WTC11 (cell line): Measurements from ENCODE around the gene CSRNP3. TPM values are rescaled to one million over a fixed set of nuclear protein-coding genes. Genes with fewer than 3 reads are reported as not detected.

Source experiments
- ATAC-seq: fragments of 200-7000 bp; cut with Tn5 transposase; 2 replicates; pipeline ENCODE4 v1.10.0; 2021; ENCODE audit warnings: mild to moderate bottlenecking, moderate library complexity
- CTCF ChIA-PET: fragments of 300-600 bp; sonication (Branson Sonifier 250); formaldehyde crosslinking; loops from one replicate; lab custom pipeline; 2021; ENCODE audit warnings: antibody characterized with exemption; lab: Charles Lee
- POLR2A ChIA-PET: fragments of 350-600 bp; sonication (Branson Sonifier 250); formaldehyde crosslinking; loops from one replicate; lab custom pipeline; 2021; ENCODE audit warnings: antibody characterized with exemption; lab: Charles Lee
- DNase-seq: peaks from one replicate; pipeline ENCODE4 v3.0.0; 2021; ENCODE audit warnings: low spot score
- H3K27ac Mint-ChIP-seq: 2 replicates; pipeline ENCODE4 v1.8.0; 2021; ENCODE audit warnings: mixed read lengths
- H3K27me3 Mint-ChIP-seq: 2 replicates; pipeline ENCODE4 v1.8.0; 2021; ENCODE audit warnings: low read depth, mild to moderate bottlenecking, moderate library complexity, mixed read lengths
- H3K36me3 Mint-ChIP-seq: 2 replicates; pipeline ENCODE4 v1.8.0; 2021; ENCODE audit warnings: mixed read lengths
- H3K4me1 Mint-ChIP-seq: 2 replicates; pipeline ENCODE4 v1.8.0; 2022; ENCODE audit warnings: mixed read lengths
- H3K4me3 Mint-ChIP-seq: 2 replicates; pipeline ENCODE4 v1.8.0; 2021; ENCODE audit warnings: mild to moderate bottlenecking, moderate library complexity, mixed read lengths
- H3K9me3 Mint-ChIP-seq: 2 replicates; pipeline ENCODE4 v1.8.0; 2021; ENCODE audit warnings: mixed read lengths
- AFF4 ChIP-seq: sonication (generic); formaldehyde crosslinking; IDR thresholded peaks from 2 replicates; pipeline ENCODE4 v1.8.1; 2023; ENCODE audit warnings: mild to moderate bottlenecking, missing genetic modification reagents, borderline replicate concordance
- ATF1 ChIP-seq: sonication (generic); formaldehyde crosslinking; IDR thresholded peaks from 2 replicates; pipeline ENCODE4 v1.8.1; 2023; ENCODE audit warnings: mild to moderate bottlenecking, moderate library complexity, missing genetic modification reagents
- ATF2 ChIP-seq: sonication (generic); formaldehyde crosslinking; IDR thresholded peaks from 2 replicates; pipeline ENCODE4 v1.8.1; 2022; ENCODE audit warnings: low read depth, missing genetic modification reagents, borderline replicate concordance
- CBFB ChIP-seq: sonication (generic); formaldehyde crosslinking; IDR thresholded peaks from 2 replicates; pipeline ENCODE4 v1.8.1; 2022; ENCODE audit warnings: mild to moderate bottlenecking, low read depth, missing genetic modification reagents
- ESRRA ChIP-seq: sonication (generic); formaldehyde crosslinking; IDR thresholded peaks from 2 replicates; pipeline ENCODE4 v1.8.1; 2022; ENCODE audit warnings: mild to moderate bottlenecking, missing genetic modification reagents, borderline replicate concordance
- GRHL2 ChIP-seq: fragments of 250-450 bp; sonication (Bioruptor Pico); IDR thresholded peaks from 2 replicates; pipeline ENCODE4 v1.8.0; 2022; ENCODE audit warnings: mild to moderate bottlenecking, moderate library complexity; ENCODE audit not compliant: insufficient replicate concordance, severe bottlenecking
- GTF2I ChIP-seq: fragments of 250-450 bp; sonication (Bioruptor Pico); conservative IDR thresholded peaks from 2 replicates; pipeline ENCODE4 v1.4.0; 2021; ENCODE audit warnings: mild to moderate bottlenecking
- HMGA2 ChIP-seq: fragments of 250-450 bp; sonication (Bioruptor Pico); IDR thresholded peaks from 2 replicates; pipeline ENCODE4 v1.4.0; 2021; ENCODE audit warnings: mild to moderate bottlenecking, moderate library complexity
- IRF2 ChIP-seq: sonication (generic); formaldehyde crosslinking; IDR thresholded peaks from 2 replicates; pipeline ENCODE4 v1.8.0; 2022; ENCODE audit warnings: low read depth, missing genetic modification reagents, borderline replicate concordance
- JAZF1 ChIP-seq: fragments of 250-450 bp; sonication (Bioruptor Pico); IDR thresholded peaks from 2 replicates; pipeline ENCODE4 v1.9.0; 2021; ENCODE audit warnings: moderate library complexity, mild to moderate bottlenecking, inconsistent platforms
- MYBL2 ChIP-seq: sonication (generic); formaldehyde crosslinking; IDR thresholded peaks from 2 replicates; pipeline ENCODE4 v1.8.1; 2023; ENCODE audit warnings: mild to moderate bottlenecking, moderate library complexity, missing genetic modification reagents
- NFE2L1 ChIP-seq: sonication (generic); formaldehyde crosslinking; IDR thresholded peaks from 2 replicates; pipeline ENCODE4 v1.8.1; 2023; ENCODE audit warnings: missing genetic modification reagents
- NFYB ChIP-seq: sonication (generic); formaldehyde crosslinking; conservative IDR thresholded peaks from 2 replicates; pipeline ENCODE4 v1.8.0; 2022; ENCODE audit warnings: low read depth, missing genetic modification reagents
- NR2C2 ChIP-seq: sonication (generic); formaldehyde crosslinking; IDR thresholded peaks from 2 replicates; pipeline ENCODE4 v1.8.0; 2022; ENCODE audit warnings: mild to moderate bottlenecking, missing genetic modification reagents
- NR3C1 ChIP-seq: sonication (generic); formaldehyde crosslinking; conservative IDR thresholded peaks from 2 replicates; pipeline ENCODE4 v1.8.1; 2023; ENCODE audit warnings: low read depth, mild to moderate bottlenecking, missing genetic modification reagents
- PRRX2 ChIP-seq: fragments of 250-450 bp; sonication (Bioruptor Pico); IDR thresholded peaks from 2 replicates; pipeline ENCODE4 v1.8.0; 2021; ENCODE audit warnings: mild to moderate bottlenecking
- RORB ChIP-seq: fragments of 250-450 bp; sonication (Bioruptor Pico); IDR thresholded peaks from 2 replicates; pipeline ENCODE4 v1.9.0; 2021; ENCODE audit warnings: mild to moderate bottlenecking
- SMAD3 ChIP-seq: sonication (generic); formaldehyde crosslinking; IDR thresholded peaks from 2 replicates; pipeline ENCODE4 v1.8.0; 2022; ENCODE audit warnings: missing genetic modification reagents, mild to moderate bottlenecking, borderline replicate concordance
- ZMAT4 ChIP-seq: fragments of 250-450 bp; sonication (Bioruptor Pico); IDR thresholded peaks from 2 replicates; pipeline ENCODE4 v1.9.0; 2021; ENCODE audit warnings: mild to moderate bottlenecking
- ZNF281 ChIP-seq: sonication (generic); formaldehyde crosslinking; IDR thresholded peaks from 2 replicates; pipeline ENCODE4 v1.8.0; 2023; ENCODE audit warnings: mild to moderate bottlenecking, missing genetic modification reagents
- ZNF532 ChIP-seq: fragments of 250-450 bp; sonication (Bioruptor Pico); IDR thresholded peaks from 2 replicates; pipeline ENCODE4 v1.9.0; 2021; ENCODE audit warnings: mild to moderate bottlenecking, borderline replicate concordance
- ZNF671 ChIP-seq: fragments of 250-450 bp; sonication (Bioruptor Pico); IDR thresholded peaks from 2 replicates; pipeline ENCODE4 v1.8.0; 2021; ENCODE audit warnings: mild to moderate bottlenecking
- total RNA-seq: library from RNA; stranded (reverse); gene quantifications from 3 replicates; pipeline ENCODE4 v1.2.3, GENCODE V29; 2021

Gene CSRNP3
- total RNA-seq, 1 experiment from 2014 or later = 7.3 TPM

- DNase-seq (no peak), ATAC-seq (no peak)
- POLR2A ChIA-PET = no interaction called here
- Mint-ChIP-seq H3K27ac (no peak overlapping the region), H3K4me1 (peaks cover 31% of the 10 kb centered on the region), H3K4me3 (no peak overlapping the region), H3K9me3 (no peaks in the 10 kb centered on the region), H3K27me3 (no peaks in the 10 kb centered on the region), H3K36me3 (no peaks in the 10 kb centered on the region)
- CTCF ChIA-PET = no interaction called here
- TF ChIP-seq ZNF281 = no peak
- no peak for TF ChIP-seq HMGA2 (CRISPR knock-in tag)
- no peak for TF ChIP-seq CBFB (CRISPR knock-in tag)
- no peak for TF ChIP-seq MYBL2 (CRISPR knock-in tag)
- no peak for TF ChIP-seq RORB (CRISPR knock-in tag)
- TF ChIP-seq AFF4 (CRISPR knock-in tag) = no peak
- TF ChIP-seq NFE2L1 = no peak
- no peak for TF ChIP-seq ATF2 (CRISPR knock-in tag)
- TF ChIP-seq GTF2I (CRISPR knock-in tag) = no peak
These were observed 217.3 kb downstream of the CSRNP3 start for GRCh38 chr2:165686800-165687199.

- Mint-ChIP-seq H3K27ac (no peak overlapping the region), H3K36me3 (no peaks in the 10 kb centered on the region), H3K4me3 (no peak overlapping the region), H3K27me3 (no peaks in the 10 kb centered on the region), H3K4me1 (peaks cover 27% of the 10 kb centered on the region), H3K9me3 (no peaks in the 10 kb centered on the region)
- no peak for ATAC-seq
- CTCF ChIA-PET = interaction anchor here (0.6 to 0.7 kb wide), 2 partner anchors 218 to 1475 kb away, joined by 3 to 4 read pairs; no protein-coding TSS in a partner anchor
- no peak for DNase-seq
- POLR2A ChIA-PET = no interaction called here
- TF ChIP-seq JAZF1 (CRISPR knock-in tag) = no peak
- TF ChIP-seq ESRRA (CRISPR knock-in tag) = no peak
- TF ChIP-seq NR2C2 = no peak
- no peak for TF ChIP-seq ZNF671 (CRISPR knock-in tag)
- TF ChIP-seq SMAD3 (CRISPR knock-in tag) = no peak
- TF ChIP-seq RORB (CRISPR knock-in tag) = no peak
- TF ChIP-seq NFE2L1 = no peak
- TF ChIP-seq IRF2 = no peak
- no peak for TF ChIP-seq GRHL2
- no peak for TF ChIP-seq ZMAT4 (CRISPR knock-in tag)
- no peak for TF ChIP-seq NR3C1
- no peak for TF ChIP-seq ZNF532
- no peak for TF ChIP-seq PRRX2 (CRISPR knock-in tag)
- no peak for TF ChIP-seq NFYB (CRISPR knock-in tag)
- TF ChIP-seq ATF1 (CRISPR knock-in tag) = no peak
- no peak for TF ChIP-seq GTF2I (CRISPR knock-in tag)
These were observed 218.0 kb downstream of the CSRNP3 start for GRCh38 chr2:165687426-165688002.
